Measurements from ENCODE around the gene SZRD1. TPM values are rescaled to one million over a fixed set of nuclear protein-coding genes. Genes with fewer than 3 reads are reported as not detected.

The SZRD1 gene
- total RNA-seq, 1 experiment from 2014 or later, result 108 TPM

DNA sequence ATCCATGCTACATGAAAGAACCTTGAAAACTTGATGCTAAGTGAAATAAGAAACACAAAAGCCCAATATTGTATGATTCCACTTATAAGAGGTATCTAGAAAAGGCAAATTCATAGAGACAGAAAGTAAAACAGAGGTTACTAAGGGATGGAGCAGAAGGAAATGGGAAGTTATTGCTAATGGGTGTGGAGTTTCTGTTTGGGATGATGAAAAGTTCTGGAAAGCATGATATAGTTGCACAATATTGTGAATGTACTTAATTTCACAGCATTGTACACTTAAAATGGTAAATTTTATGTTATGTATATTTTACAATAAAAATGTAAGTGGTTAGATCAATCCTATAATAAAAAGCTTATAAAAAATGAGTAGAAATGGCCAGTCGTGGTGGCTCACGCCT lies 71.9 kb downstream of the SZRD1 start:
- no peak for DNase-seq (ENCODE audit: low spot score)

DNA sequence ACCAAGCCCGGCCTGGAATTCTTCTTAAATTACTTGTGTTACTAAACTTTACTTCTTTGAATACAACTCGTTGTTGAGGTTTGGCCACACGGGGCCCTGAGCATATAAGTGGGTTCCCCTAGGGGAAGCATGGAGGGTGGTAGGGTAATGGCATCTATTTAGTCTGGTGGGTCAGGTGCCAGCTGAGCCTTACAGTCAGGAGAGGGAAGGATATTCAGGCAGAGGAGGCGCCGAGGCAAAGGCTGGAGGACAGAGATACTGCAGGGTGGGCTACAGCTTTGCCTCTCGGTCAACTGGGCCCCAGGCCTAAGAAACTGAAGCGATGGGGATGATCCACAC lies 73.1 kb downstream of the SZRD1 start:
- no peak for DNase-seq (ENCODE audit: low spot score)

DNA sequence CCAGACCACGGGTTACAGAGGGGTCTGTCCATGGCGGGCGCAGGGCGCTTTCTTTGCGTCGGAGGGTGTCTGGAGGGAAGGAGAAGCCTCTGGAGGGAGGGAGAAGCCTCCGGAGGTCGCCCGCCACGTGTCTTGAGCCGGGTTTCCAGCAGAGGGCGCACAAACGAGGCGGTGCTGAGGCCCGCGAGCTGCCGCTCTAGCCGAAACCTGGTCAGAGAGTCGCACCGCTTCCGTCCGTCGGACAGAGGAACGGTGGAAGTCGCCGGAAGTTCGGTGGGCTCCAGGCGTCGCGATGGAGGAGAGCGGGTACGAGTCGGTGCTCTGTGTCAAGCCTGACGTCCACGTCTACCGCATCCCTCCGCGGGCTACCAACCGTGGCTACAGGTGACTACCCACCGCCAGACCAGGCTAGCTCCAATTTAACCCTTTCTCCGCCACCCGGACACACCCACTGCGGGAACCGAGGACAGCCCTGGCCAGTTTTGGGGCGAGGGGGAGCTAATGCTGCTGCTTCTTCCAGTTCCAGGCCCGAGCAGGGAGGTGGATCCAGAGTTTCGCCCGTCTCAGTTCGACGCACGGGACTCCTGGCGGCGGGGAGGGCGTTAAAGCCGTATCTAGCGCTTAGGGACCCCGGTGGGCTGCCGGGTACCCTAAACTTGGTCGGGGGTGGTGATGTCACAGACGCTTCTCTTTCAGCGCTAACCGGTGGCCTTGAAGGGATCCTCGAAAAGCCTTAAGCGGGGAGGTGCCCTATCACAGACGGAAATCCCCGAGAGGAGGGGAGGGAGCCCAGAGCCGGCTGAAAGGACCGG lies 73.6 kb downstream of the SZRD1 start, which contains the start of gene NECAP2:
Gene NECAP2 (plus strand): TSS at position 255 of the 812 bp plus-strand sequence. CDS start 38 bp downstream, at position 293.
- peak; percentile 93 for DNase-seq (ENCODE audit: low spot score)

DNA sequence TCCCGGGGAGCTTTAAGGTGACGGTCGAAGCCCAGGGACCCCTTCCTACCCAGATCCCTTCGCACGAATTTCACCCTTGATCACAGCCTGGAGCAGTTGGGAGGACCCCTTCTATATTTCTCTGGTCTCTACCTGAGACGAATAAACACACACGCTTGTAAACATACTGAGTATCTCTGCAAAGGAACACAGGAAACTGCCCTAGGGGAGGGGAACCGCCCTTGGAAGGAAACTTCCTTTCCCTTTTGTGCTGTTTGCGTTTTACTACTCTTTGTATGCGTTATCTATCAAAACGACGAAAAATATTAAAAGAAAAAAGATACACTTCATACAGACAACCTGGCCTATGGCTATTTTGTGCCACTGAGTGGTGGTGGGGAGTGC lies 74.2 kb downstream of the SZRD1 start:
- DNase-seq (ENCODE audit: low spot score), result peak; percentile 19

DNA sequence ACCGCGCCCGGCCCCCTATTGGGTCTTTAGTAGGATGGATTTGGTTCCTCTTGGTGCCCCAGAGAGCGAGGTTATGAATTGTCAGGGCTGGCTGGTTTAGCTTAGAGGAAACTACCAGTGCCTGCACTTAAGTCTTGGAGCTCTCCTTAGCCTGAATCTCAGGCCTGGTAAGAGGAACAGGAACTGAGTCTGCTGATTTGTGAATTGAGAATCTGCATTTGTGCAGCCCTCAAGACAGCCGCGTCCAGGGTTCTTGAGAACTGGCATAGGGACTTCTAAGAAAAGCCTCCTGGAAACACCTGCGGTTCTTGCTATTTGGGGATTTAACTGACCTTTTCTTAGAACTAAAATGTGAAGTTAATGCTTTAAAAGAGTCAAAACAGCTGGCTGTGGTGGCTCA lies 75.2 kb downstream of the SZRD1 start:
- no peak for DNase-seq (ENCODE audit: low spot score)

DNA sequence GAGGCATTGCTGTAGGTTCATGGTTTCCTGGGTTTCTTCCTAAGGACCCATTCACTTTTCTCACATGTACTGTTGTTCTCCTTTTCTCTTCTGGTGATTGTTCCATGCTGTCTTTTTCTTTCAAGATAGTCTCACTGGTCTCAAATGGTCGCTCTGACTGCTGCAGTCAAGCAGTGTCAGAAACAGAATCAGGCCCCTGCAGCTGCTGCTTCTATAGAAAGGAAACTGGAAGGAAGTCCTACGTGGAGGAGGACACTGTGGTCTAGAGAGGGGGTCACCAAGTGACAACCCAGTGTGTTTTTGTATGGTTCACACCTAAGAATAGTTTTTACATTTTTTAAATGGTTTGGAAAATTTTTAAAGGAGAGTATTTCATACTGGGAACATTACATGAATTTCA lies 75.9 kb downstream of the SZRD1 start:
- no peak for DNase-seq (ENCODE audit: low spot score)

DNA sequence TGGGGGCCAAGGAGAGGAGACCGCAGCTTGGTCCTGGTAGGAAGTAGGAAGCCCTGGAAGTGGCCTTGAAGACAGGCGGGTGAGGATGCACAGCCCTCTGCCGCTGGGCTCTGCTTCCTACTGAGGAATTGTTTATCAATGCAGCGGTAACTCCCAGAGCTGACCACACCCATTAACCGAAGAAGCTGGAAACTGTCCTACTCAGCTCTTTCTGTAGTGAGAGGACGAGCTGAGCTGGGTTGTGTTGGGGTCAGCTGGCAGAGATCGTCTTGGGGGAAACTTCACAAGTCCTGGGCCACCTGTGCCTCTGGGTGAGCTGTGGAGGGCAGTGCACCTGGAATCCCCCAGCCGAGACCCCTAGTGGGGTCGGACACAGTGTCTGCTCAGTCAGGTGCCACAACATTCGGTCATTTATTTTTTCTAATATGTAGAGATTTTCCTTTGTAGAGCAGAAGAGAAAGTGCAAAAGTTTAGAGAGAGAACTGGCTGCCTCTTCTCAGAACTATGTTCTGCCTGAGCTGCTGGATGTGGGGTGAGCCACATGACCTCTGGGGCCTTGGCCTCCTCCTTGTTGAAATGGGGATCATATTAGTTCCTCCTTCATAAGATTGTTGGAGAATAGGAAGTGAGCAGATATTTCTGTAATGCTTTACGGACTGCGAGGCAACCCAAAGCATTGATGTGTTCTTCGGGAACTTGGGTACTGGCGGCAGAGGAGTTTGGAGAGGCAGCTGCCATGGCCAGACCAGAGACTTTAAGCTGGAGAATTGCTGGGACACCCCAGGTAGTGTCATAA lies 77.1 kb downstream of the SZRD1 start:
- DNase-seq (ENCODE audit: low spot score), result no peak

DNA sequence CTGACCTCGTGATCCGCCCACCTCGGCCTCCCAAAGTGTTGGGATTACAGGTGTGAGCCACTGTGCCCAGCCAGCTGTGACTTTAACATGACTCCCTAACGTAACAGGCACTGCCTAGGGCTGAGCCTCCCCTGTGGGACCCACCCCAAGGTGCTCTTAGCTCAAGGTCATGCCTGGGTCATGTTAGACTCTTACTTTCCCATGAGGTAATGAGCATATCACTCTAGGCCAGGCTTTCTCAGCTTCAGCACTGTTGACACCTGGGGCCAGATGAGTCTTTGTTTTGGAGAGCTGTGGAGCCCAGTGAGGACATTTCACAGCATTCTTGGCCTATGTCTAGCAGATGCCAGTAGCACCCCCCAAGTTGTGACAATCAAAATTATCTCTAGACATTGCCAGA lies 78.0 kb downstream of the SZRD1 start:
- no peak for DNase-seq (ENCODE audit: low spot score)

DNA sequence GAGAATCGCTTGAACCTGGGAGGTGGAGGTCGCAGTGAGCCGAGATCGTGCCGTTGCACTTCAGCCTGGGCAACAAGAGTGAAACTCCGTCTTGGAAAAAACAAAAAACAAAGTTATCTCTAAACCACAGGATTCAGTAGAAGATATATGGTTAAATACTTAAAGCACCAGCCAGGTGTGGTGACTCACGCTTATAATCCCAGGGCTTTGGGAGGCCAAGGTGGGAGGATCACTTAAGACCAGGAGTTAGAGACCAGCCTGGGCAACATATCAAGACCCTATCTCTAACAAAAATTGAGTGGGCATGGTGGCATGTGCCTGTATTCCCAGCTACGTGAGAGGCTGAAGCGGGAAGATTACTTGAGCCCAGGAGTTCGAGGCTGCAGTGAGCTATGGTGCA lies 79.1 kb downstream of the SZRD1 start:
- no peak for DNase-seq (ENCODE audit: low spot score)

DNA sequence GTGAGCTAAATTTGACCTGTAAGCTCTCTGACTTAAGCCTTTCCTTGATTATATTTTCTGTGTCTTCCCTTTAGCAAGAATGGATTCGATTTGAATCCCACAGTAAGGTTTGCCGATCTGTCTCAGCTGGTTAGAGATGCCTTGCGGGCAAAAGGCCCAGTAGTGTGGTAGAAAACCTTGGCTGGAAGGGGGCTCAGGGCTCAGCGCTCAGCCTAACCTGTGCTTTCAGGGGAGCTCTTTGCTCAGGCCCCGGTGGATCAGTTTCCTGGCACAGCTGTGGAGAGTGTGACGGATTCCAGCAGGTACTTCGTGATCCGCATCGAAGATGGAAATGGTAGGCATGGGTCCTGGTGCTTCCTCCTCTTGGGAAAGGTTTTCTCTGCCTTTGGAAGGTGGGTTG lies 80.6 kb downstream of the SZRD1 start:
- no peak for DNase-seq (ENCODE audit: low spot score)

Other genes with a start within 250 kb of the SZRD1 start
- gene EPHA2, start 211.2 kb upstream of the SZRD1 start, total RNA-seq (2014; rRNA removed; shearing (Covaris generic)), result 302 and 331 TPM in 2 replicates
- gene ARHGEF19, start 154.6 kb upstream of the SZRD1 start, total RNA-seq (2014; rRNA removed; shearing (Covaris generic)), result 15.8 and 15.9 TPM in 2 replicates
- 16.3 and 25.7 TPM in 2 replicates for gene CPLANE2, start 130.1 kb upstream of the SZRD1 start, total RNA-seq (2014; rRNA removed; shearing (Covaris generic))
- gene FBXO42, start 14.8 kb upstream of the SZRD1 start, total RNA-seq (2014; rRNA removed; shearing (Covaris generic)), result 10.8 and 16.3 TPM in 2 replicates
- not detected in 2 replicates for gene SPATA21, start 70.2 kb downstream of the SZRD1 start, total RNA-seq (2014; rRNA removed; shearing (Covaris generic))
- gene NECAP2, start 73.5 kb downstream of the SZRD1 start, total RNA-seq (2014; rRNA removed; shearing (Covaris generic)), result 55.0 and 72.1 TPM in 2 replicates
- gene RNU1-1, start 147.0 kb downstream of the SZRD1 start, total RNA-seq (2014; rRNA removed; shearing (Covaris generic)), result under 0.01 TPM in 2 replicates
- 5.1 and 6.2 TPM in 2 replicates for gene NBPF1, start 246.3 kb downstream of the SZRD1 start, total RNA-seq (2014; rRNA removed; shearing (Covaris generic))